Gastroesophageal sphincter (tissue), 4 donors: ENCODE results near the gene APOD. TPM values are rescaled to one million over a fixed set of nuclear protein-coding genes. Genes with fewer than 3 reads are reported as not detected.
A peak's percentile ranks its signal among the peaks of the same experiment; 100 is the strongest.
"Not testable (repeated sequence)": the region's sequence is repeated elsewhere in the genome, so short reads cannot be mapped to it uniquely, and the experiment has no call there.

Experiments
- ATAC-seq: fragments of 150-250 bp; one replicate; pipeline ENCODE4 v1.9.1; 2016; ENCODE audit warnings: mild to moderate bottlenecking, moderate library complexity
- H3K27ac ChIP-seq, 4 donors: fragments of 200-600 bp; sonication (generic) in 3 of 4; 1 replicate in 3 of 4; 2 replicates in 1 of 4; pipeline ENCODE4 v1.5.1; 2016 to 2019
- H3K27me3 ChIP-seq: fragments of 200-600 bp; sonication (generic); one replicate; pipeline ENCODE4 v1.5.1; 2019
- H3K36me3 ChIP-seq, 2 donors: fragments of 200-600 bp; sonication (generic); one replicate each; pipeline ENCODE4 v1.5.1; 2019; ENCODE audit warnings: control low read depth in 1 of 2
- H3K4me1 ChIP-seq, 3 donors: fragments of 200-600 bp; sonication (generic); 1 replicate in 2 of 3; 2 replicates in 1 of 3; pipeline ENCODE4 v1.5.1; 2016 to 2019; ENCODE audit warnings: control low read depth in 2 of 3
- H3K4me3 ChIP-seq, 2 donors: fragments of 200-600 bp; sonication (generic); one replicate each; pipeline ENCODE4 v1.5.1; 2019; ENCODE audit warnings: mild to moderate bottlenecking in 1 of 2, moderate library complexity in 1 of 2
- H3K9me3 ChIP-seq, 3 donors: fragments of 200-600 bp; sonication (generic); one replicate each; pipeline ENCODE4 v1.5.1; 2017 to 2019; ENCODE audit warnings: control low read depth in 2 of 3
- EP300 ChIP-seq: sonication (generic); formaldehyde crosslinking; IDR thresholded peaks from one replicate; pipeline ENCODE4 v1.6.1; 2017; ENCODE audit warnings: antibody characterized with exemption, mild to moderate bottlenecking
- POLR2A ChIP-seq, 2 donors: fragments of 450-650 bp; IDR thresholded peaks; one replicate each; pipeline ENCODE4 v1.6.1; 2017; ENCODE audit warnings: antibody characterized with exemption in 2 of 2, mild to moderate bottlenecking in 2 of 2, moderate library complexity in 1 of 2
- POLR2AphosphoS5 ChIP-seq: sonication (generic); formaldehyde crosslinking; IDR thresholded peaks from one replicate; pipeline ENCODE4 v1.6.1; 2017; ENCODE audit warnings: antibody characterized with exemption
- WGBS, 2 donors: methylation state at CpG; one replicate each; pipeline ENCODE4 v1.1.5; 2018; ENCODE audit warnings: low coverage in 1 of 2; 5-methylcytosine and 5-hydroxymethylcytosine counted together
- total RNA-seq, 4 donors: library from RNA; depleted of rRNA; stranded (reverse); fragments of >200 nt; gene quantifications; one replicate each; pipeline ENCODE4 v1.1.0, GENCODE V29; 2016
- TF ChIP-seq, protein P1 (sequence below), 4 experiments: fragments of 200-600 bp in 2 of 4; fragments of 450-650 bp in 2 of 4; sonication (generic) in 1 of 4; IDR thresholded peaks; one replicate each; pipeline ENCODE4 v1.5.1; 2017 to 2019; ENCODE audit warnings: antibody characterized with exemption in 4 of 4, mild to moderate bottlenecking in 2 of 4, moderate library complexity in 2 of 4

APOD gene
- 100 to 1,000 TPM; 123 to 541 (median 380) TPM for total RNA-seq

GRCh38 chr3:195583831-195584542, at the start of gene APOD:
Gene APOD (minus strand): TSS chr3:195583940. CDS start chr3:195579461, 4,479 bp downstream.
- peak; percentile 84 for ATAC-seq
- TF ChIP-seq POLR2A (IDR thresholded peaks at IDR 0.05) (no peak), EP300 (no peak), POLR2AphosphoS5 (no peak)
- TF ChIP-seq, protein P1, sequence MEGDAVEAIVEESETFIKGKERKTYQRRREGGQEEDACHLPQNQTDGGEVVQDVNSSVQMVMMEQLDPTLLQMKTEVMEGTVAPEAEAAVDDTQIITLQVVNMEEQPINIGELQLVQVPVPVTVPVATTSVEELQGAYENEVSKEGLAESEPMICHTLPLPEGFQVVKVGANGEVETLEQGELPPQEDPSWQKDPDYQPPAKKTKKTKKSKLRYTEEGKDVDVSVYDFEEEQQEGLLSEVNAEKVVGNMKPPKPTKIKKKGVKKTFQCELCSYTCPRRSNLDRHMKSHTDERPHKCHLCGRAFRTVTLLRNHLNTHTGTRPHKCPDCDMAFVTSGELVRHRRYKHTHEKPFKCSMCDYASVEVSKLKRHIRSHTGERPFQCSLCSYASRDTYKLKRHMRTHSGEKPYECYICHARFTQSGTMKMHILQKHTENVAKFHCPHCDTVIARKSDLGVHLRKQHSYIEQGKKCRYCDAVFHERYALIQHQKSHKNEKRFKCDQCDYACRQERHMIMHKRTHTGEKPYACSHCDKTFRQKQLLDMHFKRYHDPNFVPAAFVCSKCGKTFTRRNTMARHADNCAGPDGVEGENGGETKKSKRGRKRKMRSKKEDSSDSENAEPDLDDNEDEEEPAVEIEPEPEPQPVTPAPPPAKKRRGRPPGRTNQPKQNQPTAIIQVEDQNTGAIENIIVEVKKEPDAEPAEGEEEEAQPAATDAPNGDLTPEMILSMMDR (IDR thresholded peaks at IDR 0.05): no peak
- Histone ChIP-seq H3K9me3 (no peaks in the 10 kb centered on the region), H3K27me3 (peaks cover 4% of the 10 kb centered on the region), H3K36me3 (no peaks in the 10 kb centered on the region), H3K4me3 (peak within 1 kb of the TSS; percentile 9 to 37), H3K4me1 (peaks cover 0 to 10% (median 0%) of the 10 kb centered on the region in 3 donors), H3K27ac (peak within 1 kb of the TSS in 3 of 4 donors; percentile 40 to 60 (median 53))
- 35 to 58% methylated on average over 13 to 15 of the region's 16 CpGs for WGBS, 2 donors

DNA sequence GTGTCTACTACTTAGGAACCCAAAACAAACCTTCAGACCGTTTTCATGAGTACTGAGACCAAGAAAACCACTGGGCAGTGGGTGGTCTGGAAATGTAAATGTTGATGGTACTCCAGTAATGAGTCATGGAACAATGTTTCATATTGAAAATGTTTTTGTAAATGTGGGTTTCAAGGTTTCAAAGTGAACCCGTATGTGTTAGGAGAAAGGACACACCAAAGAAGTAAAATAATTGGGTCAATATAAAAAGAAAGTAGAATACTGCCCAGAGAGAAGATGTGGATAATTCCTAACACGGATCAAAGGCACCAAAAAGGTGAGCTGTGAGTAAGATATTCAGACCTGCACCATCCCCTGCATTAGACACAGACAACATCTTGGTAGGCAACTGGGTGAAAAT, 49.6 kb upstream of the APOD start:
- H3K27ac ChIP-seq, H3K4me1 ChIP-seq, H3K4me3 ChIP-seq, H3K9me3 ChIP-seq, H3K36me3 ChIP-seq, ATAC-seq, H3K27me3 ChIP-seq: not testable (repeated sequence)
- WGBS, 2 donors: 50% methylated on average over 1 of the region's 3 CpGs; no CpG with 5 or more reads in 1 of the 2 donors

- not testable (repeated sequence) for H3K27ac ChIP-seq, ATAC-seq, H3K36me3 ChIP-seq, H3K4me1 ChIP-seq, H3K4me3 ChIP-seq, H3K9me3 ChIP-seq, H3K27me3 ChIP-seq
- 70 to 100% methylated on average over 1 to 7 of the region's 19 CpGs for WGBS, 2 donors
Measured at GRCh38 chr3:195632501-195633185, 48.9 kb upstream of the APOD start.

GRCh38 chr3:195632046-195632445, 48.3 kb upstream of the APOD start:
- H3K27me3 ChIP-seq, ATAC-seq, H3K4me3 ChIP-seq, H3K36me3 ChIP-seq, H3K4me1 ChIP-seq, H3K9me3 ChIP-seq, H3K27ac ChIP-seq: not testable (repeated sequence)
- no CpG with 5 or more reads among the region's 20 CpGs for WGBS, 2 donors

- H3K9me3 ChIP-seq, H3K27me3 ChIP-seq, ATAC-seq, H3K27ac ChIP-seq, H3K4me1 ChIP-seq, H3K4me3 ChIP-seq, H3K36me3 ChIP-seq: not testable (repeated sequence)
- WGBS, 2 donors: no CpG with 5 or more reads among the region's 13 CpGs
Measured at GRCh38 chr3:195630938-195631495, 47.3 kb upstream of the APOD start.

DNA sequence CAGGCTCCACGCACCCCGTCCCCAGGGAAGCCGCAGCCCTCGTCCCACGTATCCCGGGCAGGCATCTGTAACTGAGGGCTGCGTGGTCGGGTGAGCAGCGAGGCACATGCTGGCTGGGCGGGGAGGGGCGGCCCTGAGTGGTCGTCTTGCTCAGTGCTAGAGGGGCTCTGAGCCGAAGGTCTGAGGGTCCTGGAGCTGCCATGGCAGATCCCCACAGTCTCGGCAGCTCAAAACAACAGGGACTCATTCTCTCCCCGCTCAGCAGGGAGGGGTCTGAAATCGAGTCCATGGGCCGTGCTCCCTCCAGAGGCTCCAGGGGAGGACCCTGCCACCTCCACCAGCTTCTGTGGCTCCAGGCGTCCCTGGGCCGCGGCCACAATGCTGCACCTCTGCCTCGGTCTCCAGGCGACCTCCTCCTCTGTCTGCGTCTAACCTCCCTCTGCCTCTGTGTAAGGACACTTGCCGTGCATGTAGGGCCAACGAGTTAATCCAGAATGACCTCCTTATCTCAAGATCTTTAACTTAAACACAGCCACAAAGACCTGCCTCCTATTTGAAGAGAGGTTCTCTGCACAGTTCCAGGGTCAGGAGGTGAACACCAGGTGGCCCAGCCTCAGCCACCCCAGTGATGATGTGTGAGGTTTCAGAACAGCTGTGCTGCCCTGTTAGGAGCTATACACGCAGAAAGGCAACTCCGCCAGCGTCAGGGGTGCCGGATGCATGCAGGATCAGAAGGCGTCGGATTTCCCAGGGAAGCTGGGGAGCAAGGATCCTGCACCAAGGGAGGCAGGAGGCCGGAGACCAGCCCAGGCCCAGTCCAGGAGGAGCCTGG, 46.6 kb upstream of the APOD start:
- H3K27ac ChIP-seq, H3K36me3 ChIP-seq, ATAC-seq, H3K9me3 ChIP-seq, H3K4me1 ChIP-seq, H3K4me3 ChIP-seq, H3K27me3 ChIP-seq: not testable (repeated sequence)
- WGBS, 2 donors: 80% methylated on average over 6 of the region's 32 CpGs; no CpG with 5 or more reads in 1 of the 2 donors

DNA sequence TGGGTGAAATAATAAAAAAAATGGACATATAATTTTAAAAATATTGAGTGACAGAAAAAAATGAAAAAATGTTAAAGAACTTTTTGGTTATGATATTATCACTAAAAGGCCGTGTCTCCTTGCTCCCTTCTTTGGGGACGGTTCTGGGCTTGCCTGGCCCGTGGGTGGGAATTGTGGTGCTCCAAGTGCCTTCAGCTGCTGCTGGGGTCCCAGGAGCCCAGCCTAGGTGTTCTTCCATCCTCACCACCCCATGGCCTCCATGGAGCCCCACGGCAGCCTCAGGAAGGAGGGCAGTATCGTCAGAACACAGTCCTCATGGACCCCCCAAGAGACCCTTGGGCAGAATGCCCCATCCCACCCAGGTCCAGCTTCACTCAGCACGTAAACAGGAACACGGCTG, 45.9 kb upstream of the APOD start:
- H3K27me3 ChIP-seq, ATAC-seq, H3K27ac ChIP-seq, H3K4me3 ChIP-seq, H3K9me3 ChIP-seq, H3K4me1 ChIP-seq, H3K36me3 ChIP-seq: not testable (repeated sequence)
- 78 to 80% methylated on average over 1 to 3 of the region's 7 CpGs for WGBS, 2 donors

DNA sequence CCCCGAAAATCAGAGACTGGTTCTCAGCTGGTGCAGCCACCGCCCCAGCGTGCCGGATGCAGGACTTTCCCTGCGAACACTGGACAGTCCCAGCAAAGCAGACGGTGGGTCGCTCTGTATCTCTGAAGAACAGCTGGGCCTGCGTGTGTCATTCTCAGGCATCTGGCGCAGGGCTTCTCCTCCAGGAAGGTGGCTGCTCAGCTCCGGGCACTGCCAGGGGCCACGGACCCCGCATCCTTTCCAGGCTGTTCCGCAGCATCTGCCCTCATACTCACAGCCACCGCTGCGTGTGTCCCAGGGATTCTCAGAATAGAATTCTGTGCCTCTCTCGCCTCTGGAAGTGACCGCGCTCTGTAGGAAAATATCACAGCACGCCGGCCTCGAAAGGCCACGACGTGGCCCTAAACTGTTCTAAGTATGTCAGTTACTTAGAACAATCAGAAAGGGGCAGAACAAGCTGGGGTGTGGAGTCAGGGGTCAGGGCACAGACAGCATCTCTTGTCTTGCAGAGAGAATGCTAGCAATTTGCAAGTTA, 44.7 kb upstream of the APOD start:
- H3K36me3 ChIP-seq, ATAC-seq, H3K4me1 ChIP-seq, H3K9me3 ChIP-seq, H3K27me3 ChIP-seq, H3K4me3 ChIP-seq, H3K27ac ChIP-seq: not testable (repeated sequence)
- 88% methylated on average over 8 of the region's 23 CpGs; no CpG with 5 or more reads in 1 of the 2 donors for WGBS, 2 donors

DNA sequence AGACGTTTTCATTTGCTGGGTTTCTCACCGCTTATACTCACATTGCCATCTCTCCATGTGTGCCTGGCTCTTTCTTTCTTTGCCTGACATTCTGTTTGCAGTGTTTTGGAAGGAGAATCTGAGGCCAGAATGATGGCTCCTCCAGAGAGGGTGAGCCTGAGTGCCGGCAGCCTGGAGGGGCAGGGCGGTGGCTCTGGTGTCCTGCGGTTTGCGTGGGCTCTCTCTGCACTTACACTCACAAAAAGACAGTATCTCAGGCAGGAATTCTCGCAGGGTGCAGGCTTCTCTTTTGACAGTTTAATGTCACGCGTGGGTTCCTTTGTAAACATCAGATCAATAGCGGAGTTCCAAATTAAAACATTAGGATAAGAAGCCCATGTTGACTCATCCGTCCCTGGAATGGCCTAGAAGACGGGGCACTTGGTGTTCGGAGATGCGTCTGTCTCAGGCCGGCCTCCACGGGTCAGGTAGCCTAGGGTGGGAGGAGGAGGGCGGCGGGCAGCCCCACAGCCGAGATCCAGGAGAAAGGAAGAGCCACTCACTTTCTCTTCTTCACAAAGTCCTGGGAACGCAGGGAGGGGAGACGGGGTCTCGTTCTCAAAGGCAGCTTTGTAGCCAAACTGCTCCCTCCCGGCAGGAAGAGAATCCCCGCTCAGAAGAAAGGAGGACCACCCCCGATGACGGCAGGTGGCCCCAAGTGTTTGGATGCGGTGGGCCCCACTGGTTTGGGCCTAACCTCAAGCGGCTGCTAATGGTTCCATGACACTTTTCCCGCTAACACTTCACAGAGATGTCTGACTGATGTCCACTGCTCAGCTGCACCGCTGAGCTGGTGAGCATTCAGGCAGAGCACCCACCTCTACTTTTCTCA, 44.0 kb upstream of the APOD start:
- not testable (repeated sequence) for H3K9me3 ChIP-seq, H3K4me3 ChIP-seq, H3K27me3 ChIP-seq, H3K36me3 ChIP-seq, H3K27ac ChIP-seq, ATAC-seq, H3K4me1 ChIP-seq
- WGBS, 2 donors: 33 to 71% methylated on average over 3 to 6 of the region's 30 CpGs

- not testable (repeated sequence) for H3K27ac ChIP-seq, H3K9me3 ChIP-seq, H3K36me3 ChIP-seq, H3K4me1 ChIP-seq, H3K27me3 ChIP-seq
- ATAC-seq: peak; percentile 88
- peak overlapping the region in 1 of 2 donors; percentile 26 for H3K4me3 ChIP-seq
- no CpG with 5 or more reads among the region's 62 CpGs for WGBS, 2 donors
Measured at GRCh38 chr3:195624603-195625560, 41.1 kb upstream of the APOD start.
